AG04450 (cell line): ENCODE data around the gene PRKCSH. TPM values are rescaled to one million over a fixed set of nuclear protein-coding genes. Genes with fewer than 3 reads are reported as not detected.

Experiments
- polyA plus RNA-seq: library from polyadenylated mRNA; depleted of rRNA; stranded (reverse); fragments of >200 nt; gene quantifications from 2 replicates; pipeline ENCODE4 v1.2.3, GENCODE V29; 2011; rRNA removed
- small RNA-seq: library from RNA; depleted of rRNA; stranded (forward); fragments of <200 nt; gene quantifications from one replicate; pipeline ENCODE3, GENCODE V24; 2012; ENCODE audit warnings: low read depth; ENCODE audit not compliant: insufficient read length

The PRKCSH gene
- polyA plus RNA-seq, 1 experiment: 125 TPM

Small RNA genes within 50 kb of the gene (small RNA-seq; reads per million reads assigned to genes)
- gene MIR7974 (not detected), gene RF00019 (not detected)

Other genes with a start within 250 kb of the PRKCSH start
- 83.2 and 147 TPM in 2 replicates for gene KANK2, start 238.1 kb upstream of the PRKCSH start, polyA plus RNA-seq
- not detected in 2 replicates for gene ANGPTL8, start 196.0 kb upstream of the PRKCSH start, polyA plus RNA-seq
- 8.9 and 14.0 TPM in 2 replicates for gene DOCK6, start 173.1 kb upstream of the PRKCSH start, polyA plus RNA-seq
- gene TSPAN16, start 139.5 kb upstream of the PRKCSH start, polyA plus RNA-seq: not detected in 2 replicates
- gene RAB3D, start 96.0 kb upstream of the PRKCSH start, polyA plus RNA-seq: 15.6 and 17.0 TPM in 2 replicates
- 71.9 and 90.6 TPM in 2 replicates for gene TMEM205, start 89.4 kb upstream of the PRKCSH start, polyA plus RNA-seq
- 12.1 and 14.6 TPM in 2 replicates for gene CCDC159, start 89.1 kb upstream of the PRKCSH start, polyA plus RNA-seq
- 13.8 and 18.5 TPM in 2 replicates for gene PLPPR2, start 80.2 kb upstream of the PRKCSH start, polyA plus RNA-seq
- gene SWSAP1, start 61.0 kb upstream of the PRKCSH start, polyA plus RNA-seq: 0.88 and 0.89 TPM in 2 replicates
- 3.8 and 4.9 TPM in 2 replicates for gene EPOR, start 51.3 kb upstream of the PRKCSH start, polyA plus RNA-seq
- gene RGL3, start 16.3 kb upstream of the PRKCSH start, polyA plus RNA-seq: 0.11 and 0.16 TPM in 2 replicates
- 0.09 and 0.21 TPM in 2 replicates for gene ODAD3, start 514 bp upstream of the PRKCSH start, polyA plus RNA-seq
- not detected in 2 replicates for gene ELAVL3, start 45.4 kb downstream of the PRKCSH start, polyA plus RNA-seq
- gene ZNF653, start 70.2 kb downstream of the PRKCSH start, polyA plus RNA-seq: 1.7 and 2.1 TPM in 2 replicates
- gene ECSIT, start 93.5 kb downstream of the PRKCSH start, polyA plus RNA-seq: 28.2 and 29.3 TPM in 2 replicates
- gene CNN1, start 103.2 kb downstream of the PRKCSH start, polyA plus RNA-seq: 99.6 and 108 TPM in 2 replicates
- 51.7 and 60.4 TPM in 2 replicates for gene ELOF1, start 123.6 kb downstream of the PRKCSH start, polyA plus RNA-seq
- gene ACP5, start 142.0 kb downstream of the PRKCSH start, polyA plus RNA-seq: 3.0 and 4.0 TPM in 2 replicates
- gene ZNF627, start 161.8 kb downstream of the PRKCSH start, polyA plus RNA-seq: 15.6 and 20.2 TPM in 2 replicates